B cell (primary cell): Measurements from ENCODE around the gene OR13J1. TPM values are rescaled to one million over a fixed set of nuclear protein-coding genes. Genes with fewer than 3 reads are reported as not detected.

Experiments
- ATAC-seq: fragments of 200-7000 bp; cut with Tn5 transposase; one replicate; pipeline ENCODE4 v1.10.0; 2021; ENCODE audit warnings: low read depth, mild to moderate bottlenecking, moderate number of reproducible peaks, moderate library complexity
- CTCF ChIA-PET: fragments of 350-600 bp; sonication (Branson Sonifier 250); formaldehyde crosslinking; loops from one replicate; lab custom pipeline; 2021; ENCODE audit warnings: antibody characterized with exemption, inconsistent platforms; lab: Charles Lee
- POLR2A ChIA-PET: fragments of 350-600 bp; sonication (Branson Sonifier 250); formaldehyde crosslinking; loops from one replicate; lab custom pipeline; 2021; ENCODE audit warnings: antibody characterized with exemption; lab: Charles Lee
- DNase-seq: peaks from one replicate; pipeline ENCODE4 v3.0.0; 2013
- H2AFZ ChIP-seq: 2 replicates; pipeline ENCODE4 v1.6.1; 2012; ENCODE audit warnings: mild to moderate bottlenecking, low read depth, low read length; ENCODE audit not compliant: insufficient read depth, poor library complexity, severe bottlenecking
- H3K27ac ChIP-seq, 2 donors: 1 replicate in 1 of 2; 2 replicates in 1 of 2; pipeline ENCODE4 v1.5.1; 2012 to 2013; ENCODE audit warnings: low read length in 2 of 2, mild to moderate bottlenecking in 2 of 2, moderate library complexity in 1 of 2
- H3K27me3 ChIP-seq, 4 experiments: fragments of 200-600 bp in 1 of 4; sonication (generic) in 1 of 4; replicated peaks in 1 of 4; 1 replicate in 2 of 4; 2 replicates in 2 of 4; pipeline versions ENCODE4 v1.6.1 to v1.7.0; 2013 to 2016; ENCODE audit warnings: low read length in 3 of 4, mild to moderate bottlenecking in 2 of 4, mixed read lengths in 1 of 4, moderate library complexity in 1 of 4; ENCODE audit not compliant: insufficient read depth in 4 of 4, control insufficient read depth in 3 of 4; ENCODE audit errors: control extremely low read depth in 1 of 4
- H3K36me3 ChIP-seq, 2 experiments: replicated peaks in 1 of 2; 1 replicate in 1 of 2; 2 replicates in 1 of 2; pipeline versions ENCODE4 v1.6.1 to v1.7.1; 2013; ENCODE audit warnings: low read length in 1 of 2; ENCODE audit not compliant: insufficient read depth in 2 of 2, control insufficient read depth in 1 of 2; ENCODE audit errors: control extremely low read depth in 1 of 2, extremely low read depth in 1 of 2
- H3K4me1 ChIP-seq, 2 donors: fragments of 200-600 bp in 1 of 2; sonication (generic) in 1 of 2; 1 replicate in 1 of 2; 2 replicates in 1 of 2; pipeline versions ENCODE4 v1.5.1 to v1.6.1; 2013 to 2017; ENCODE audit warnings: low read length in 2 of 2; ENCODE audit not compliant: control insufficient read depth in 2 of 2, insufficient read depth in 2 of 2
- H3K4me2 ChIP-seq: replicated peaks from 2 replicates; pipeline ENCODE3; 2012; ENCODE audit warnings: mild to moderate bottlenecking, low read depth, low read length; ENCODE audit not compliant: poor library complexity, severe bottlenecking
- H3K4me3 ChIP-seq, 5 experiments: fragments of 200-600 bp in 1 of 5; sonication (generic) in 1 of 5; 1 replicate in 3 of 5; 2 replicates in 2 of 5; pipeline versions ENCODE4 v1.5.1 to v1.7.0; 2011 to 2016; ENCODE audit warnings: low read length in 4 of 5, mild to moderate bottlenecking in 4 of 5, low read depth in 2 of 5, control low read depth in 1 of 5, moderate library complexity in 1 of 5; ENCODE audit not compliant: insufficient read depth in 1 of 5; ENCODE audit errors: control extremely low read depth in 1 of 5, extremely low read depth in 1 of 5
- H3K79me2 ChIP-seq: fragments of 200-600 bp; sonication (generic); one replicate; pipeline ENCODE4 v1.6.0; 2016; ENCODE audit warnings: low read length; ENCODE audit not compliant: control insufficient read depth, insufficient read depth
- H3K9ac ChIP-seq: fragments of 200-600 bp; sonication (generic); 2 replicates; pipeline ENCODE4 v1.6.1; 2017; ENCODE audit warnings: mild to moderate bottlenecking, low read length, moderate library complexity
- H3K9me3 ChIP-seq, 3 donors: one replicate each; pipeline versions ENCODE4 v1.6.1 to v1.7.1; 2013; ENCODE audit warnings: low read length in 2 of 3; ENCODE audit not compliant: control insufficient read depth in 2 of 3, insufficient read depth in 1 of 3; ENCODE audit errors: control extremely low read depth in 1 of 3
- H4K20me1 ChIP-seq: 2 replicates; pipeline ENCODE4 v1.6.0; 2012; ENCODE audit warnings: mild to moderate bottlenecking, low read length; ENCODE audit not compliant: insufficient read depth, control insufficient read depth, poor library complexity, severe bottlenecking
- H3K27ac Mint-ChIP-seq: one replicate; pipeline ENCODE4 v1.8.0; 2021; ENCODE audit warnings: mixed read lengths
- H3K27me3 Mint-ChIP-seq: one replicate; pipeline ENCODE4 v1.8.0; 2021; ENCODE audit warnings: mixed read lengths
- H3K4me1 Mint-ChIP-seq: one replicate; pipeline ENCODE4 v1.8.0; 2021; ENCODE audit warnings: mixed read lengths
- H3K4me3 Mint-ChIP-seq: one replicate; pipeline ENCODE4 v1.8.0; 2021; ENCODE audit warnings: mixed read lengths
- H3K9me3 Mint-ChIP-seq: one replicate; pipeline ENCODE4 v1.8.0; 2022; ENCODE audit warnings: mixed read lengths; ENCODE audit not compliant: insufficient read depth
- CTCF ChIP-seq: fragments of 200-600 bp; IDR thresholded peaks from one replicate; pipeline ENCODE4 v1.8.0; 2022; ENCODE audit warnings: antibody characterized with exemption, mild to moderate bottlenecking
- EZH2 ChIP-seq: IDR thresholded peaks from 2 replicates; pipeline ENCODE4 v1.6.1; 2012; ENCODE audit warnings: borderline replicate concordance, low read depth, mild to moderate bottlenecking, moderate library complexity, low read length; ENCODE audit not compliant: insufficient read depth, poor library complexity, severe bottlenecking
- WGBS: methylation state at CpG from one replicate; pipeline ENCODE4 v1.1.5; 2013; ENCODE audit warnings: missing lambda C conversion rate; ENCODE audit not compliant: insufficient coverage; 5-methylcytosine and 5-hydroxymethylcytosine counted together
- intact Hi-C: fragments of 100-400 bp; cut with micrococcal nuclease; formaldehyde crosslinking; loops from one replicate; pipeline ENCODE4 v1.10.0; 2022
- polyA plus RNA-seq: library from polyadenylated mRNA; depleted of rRNA; stranded (reverse); fragments of >200 nt; gene quantifications from 2 replicates; pipeline ENCODE4 v1.2.3, GENCODE V29; 2012
- total RNA-seq, 2 donors: library from RNA; stranded (reverse); fragments of 120-200 nt in 1 of 2; gene quantifications; 1 replicate in 1 of 2; 2 replicates in 1 of 2; pipeline versions ENCODE4 v1.2.3 to v1.2.4, GENCODE V29; 2013 to 2022

The OR13J1 gene
- total and polyA plus RNA-seq, 2 donors (not counting 1 experiment from before 2014, with no cell fraction given): not detected

GRCh38 chr9:35882996-35883395 lies 12.8 kb upstream of the OR13J1 start:
- Histone ChIP-seq H3K4me3 (no peak overlapping the region), H3K27me3 (no peaks in the 10 kb centered on the region), H3K4me2 (no peak overlapping the region), H3K36me3 (no peaks in the 10 kb centered on the region), H3K4me1 (no peaks in the 10 kb centered on the region), H3K9me3 (peaks cover 0 to 4% (median 1%) of the 10 kb centered on the region in 3 donors), H3K27ac (no peak overlapping the region), H4K20me1 (no peaks in the 10 kb centered on the region), H2AFZ (no peak overlapping the region), H3K79me2 (no peaks in the 10 kb centered on the region), H3K9ac (no peak overlapping the region)
- intact Hi-C loops: loop anchor here (1.0 to 5.0 kb wide), 6 partner anchors 36 to 226 kb away; partner anchors contain the start of genes CCDC107 and RMRP
- H3K4me1 Mint-ChIP-seq: no peaks in the 10 kb centered on the region
- no peak overlapping the region for H3K4me3 Mint-ChIP-seq
- TF ChIP-seq CTCF: no peak
- no peak for TF ChIP-seq EZH2
- H3K9me3 Mint-ChIP-seq: peaks cover 2% of the 10 kb centered on the region
- H3K27me3 Mint-ChIP-seq: peaks cover 11% of the 10 kb centered on the region
- WGBS: 76% methylated on average over 3 of the region's 3 CpGs
- CTCF ChIA-PET: interaction anchor here (0.8 to 8.1 kb wide), 24 partner anchors 9 to 271 kb away, joined by 3 to 176 read pairs (median 7); partner anchors contain the start of genes FAM221B, GBA2, HINT2 and NPR2
- no peak for ATAC-seq
- no peak overlapping the region for H3K27ac Mint-ChIP-seq
- DNase-seq: no peak
- POLR2A ChIA-PET: no interaction called here

GRCh38 chr9:35882263-35882848 lies 12.2 kb upstream of the OR13J1 start:
- Histone ChIP-seq H3K36me3 (no peaks in the 10 kb centered on the region), H3K4me2 (no peak overlapping the region), H3K4me1 (no peaks in the 10 kb centered on the region), H3K9me3 (peaks cover 4 to 8% (median 4%) of the 10 kb centered on the region in 3 donors), H3K4me3 (no peak overlapping the region), H3K79me2 (no peaks in the 10 kb centered on the region), H3K9ac (no peak overlapping the region), H3K27me3 (peaks cover 0 to 3% (median 0%) of the 10 kb centered on the region in 4 experiments), H4K20me1 (no peaks in the 10 kb centered on the region), H2AFZ (no peak overlapping the region), H3K27ac (no peak overlapping the region)
- POLR2A ChIA-PET: interaction anchor here (0.6 kb wide), 1 partner anchor 146 kb away, joined by 3 read pairs; no protein-coding TSS in a partner anchor
- TF ChIP-seq EZH2 (no peak), CTCF (peak; percentile 99)
- Mint-ChIP-seq H3K27ac (no peak overlapping the region), H3K9me3 (peaks cover 7% of the 10 kb centered on the region), H3K4me1 (no peaks in the 10 kb centered on the region), H3K27me3 (peaks cover 17% of the 10 kb centered on the region), H3K4me3 (no peak overlapping the region)
- intact Hi-C loops: loop anchor here (1.0 to 5.0 kb wide), 6 partner anchors 35 to 225 kb away; partner anchors contain the start of genes CCDC107 and RMRP
- CTCF ChIA-PET: interaction anchor here (0.7 to 8.1 kb wide), 62 partner anchors 9 to 765 kb away, joined by 3 to 176 read pairs (median 5); partner anchors contain the start of genes CCDC107, CREB3, FAM221B and GBA2
- DNase-seq (peak; percentile 84), ATAC-seq (peak; percentile 66)
- 0% methylated on average over 2 of the region's 4 CpGs for WGBS
